NCI-H2171 treated with DMSO at 0.1 percent for 48 hours (cell line): Measurements from ENCODE around the gene STAT4.
"Not testable (repeated sequence)": the region's sequence is repeated elsewhere in the genome, so short reads cannot be mapped to it uniquely, and the experiment has no call there.

ENCODE experiments used
- DNase-seq: peaks from one replicate; lab custom pipeline; 2025; lab: John Stamatoyannopoulos, UW

STAT4 gene

DNA sequence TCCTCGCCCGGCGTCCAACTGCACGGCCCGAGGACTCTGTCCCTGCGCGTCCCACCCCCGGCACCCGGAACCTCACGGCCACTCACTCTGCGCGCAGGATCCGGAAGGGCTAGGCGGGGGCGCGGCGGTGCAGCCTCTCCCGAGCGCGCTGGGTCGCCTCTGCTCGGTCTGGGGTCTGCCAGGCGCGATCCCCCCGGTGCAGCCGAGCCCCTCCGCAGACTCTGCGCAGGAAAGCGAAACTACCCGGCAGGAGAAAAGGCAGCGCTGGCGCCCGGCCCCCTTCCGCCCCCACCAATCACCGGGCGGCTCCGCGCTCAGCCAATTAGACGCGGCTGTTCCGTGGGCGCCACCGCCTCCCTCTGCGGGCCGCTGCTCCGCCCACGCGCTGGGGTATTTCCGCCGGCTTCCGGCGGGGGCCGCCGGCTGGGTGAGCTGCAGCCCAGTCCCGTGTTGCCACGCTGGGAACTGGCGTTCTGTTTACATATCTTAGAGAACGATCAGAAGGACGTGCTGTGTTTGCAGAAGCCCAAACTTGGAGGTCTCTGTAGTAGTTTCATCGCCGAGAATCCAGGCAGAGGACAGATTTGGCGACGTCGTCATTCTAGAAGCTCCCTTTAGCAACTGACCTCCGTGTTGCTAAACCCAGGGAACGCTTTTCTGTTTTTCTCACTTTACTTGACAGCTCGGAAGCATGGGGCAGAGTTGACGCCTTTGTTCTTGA lies 136.7 kb downstream of the STAT4 start, which contains the start of gene STAT1:
Gene STAT1, minus strand, starts transcription at position 240 of the 721 bp plus-strand sequence. CDS start 4,168 bp downstream, outside the sequence.
- peak; percentile 89 for DNase-seq

- peak; percentile 52 for DNase-seq
These were observed 137.2 kb downstream of the STAT4 start for GRCh38 chr2:191013682-191013931.

GRCh38 chr2:191012845-191013681 lies 137.7 kb downstream of the STAT4 start:
- no peak for DNase-seq

GRCh38 chr2:191012346-191012745 lies 138.4 kb downstream of the STAT4 start:
- no peak for DNase-seq

GRCh38 chr2:191010887-191011885 lies 139.6 kb downstream of the STAT4 start:
- no peak for DNase-seq

- no peak for DNase-seq
These were observed 141.0 kb downstream of the STAT4 start for GRCh38 chr2:191009541-191010374.

DNA sequence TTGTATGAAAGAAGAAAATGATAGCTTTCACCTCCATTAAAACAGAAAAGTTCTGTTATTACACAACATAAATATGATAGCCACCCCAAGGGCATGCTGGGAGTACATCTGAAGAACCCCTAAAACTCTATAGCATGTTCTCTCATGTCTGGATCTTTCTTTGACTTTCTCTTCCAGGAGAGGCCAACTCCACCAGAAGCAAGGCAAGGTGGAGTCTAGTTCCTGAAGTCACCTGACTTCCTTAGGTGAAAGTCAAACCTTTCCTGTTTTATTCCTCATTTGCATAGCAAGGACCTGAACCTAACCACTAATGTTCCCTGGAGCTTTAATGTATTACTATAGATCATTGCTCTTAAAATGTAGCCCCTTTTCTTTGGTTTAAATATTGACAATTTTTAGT lies 142.5 kb downstream of the STAT4 start:
- DNase-seq = no peak

DNA sequence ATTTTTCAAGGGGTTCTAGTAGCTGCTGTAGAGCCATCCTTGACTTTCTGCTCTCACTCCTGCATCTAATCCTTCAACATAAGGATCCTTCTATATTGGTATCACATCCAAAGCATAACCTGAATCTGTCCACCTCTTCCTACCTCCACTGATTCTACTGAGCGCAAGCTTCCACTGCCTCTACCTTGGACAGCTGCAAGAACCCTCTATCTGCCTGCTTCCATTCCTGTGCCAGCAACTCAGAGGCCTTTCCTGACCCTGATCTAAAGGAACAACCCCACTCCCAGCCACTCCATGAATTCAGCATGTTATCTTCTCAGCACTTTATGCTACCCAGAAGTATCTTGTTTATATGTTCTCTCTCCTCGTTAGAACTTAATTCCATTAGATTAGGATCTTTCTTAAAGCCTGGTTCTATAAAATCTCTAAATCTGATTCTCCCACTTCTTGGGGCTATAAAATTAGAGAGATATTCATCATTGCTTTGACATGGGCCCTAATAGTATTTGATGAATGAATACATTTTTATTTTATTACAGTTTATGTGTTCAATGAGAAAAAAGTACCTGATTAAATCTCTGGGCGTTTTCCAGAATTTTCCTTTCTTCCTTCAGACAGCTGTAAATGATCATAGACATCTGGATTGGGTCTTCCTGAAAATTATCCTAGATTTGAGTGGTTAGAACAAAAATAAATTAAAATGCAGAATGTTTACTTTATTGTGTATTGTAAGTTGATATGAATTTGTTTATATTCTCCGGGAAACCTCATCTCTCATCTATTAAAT lies 143.6 kb downstream of the STAT4 start:
- no peak for DNase-seq

DNA sequence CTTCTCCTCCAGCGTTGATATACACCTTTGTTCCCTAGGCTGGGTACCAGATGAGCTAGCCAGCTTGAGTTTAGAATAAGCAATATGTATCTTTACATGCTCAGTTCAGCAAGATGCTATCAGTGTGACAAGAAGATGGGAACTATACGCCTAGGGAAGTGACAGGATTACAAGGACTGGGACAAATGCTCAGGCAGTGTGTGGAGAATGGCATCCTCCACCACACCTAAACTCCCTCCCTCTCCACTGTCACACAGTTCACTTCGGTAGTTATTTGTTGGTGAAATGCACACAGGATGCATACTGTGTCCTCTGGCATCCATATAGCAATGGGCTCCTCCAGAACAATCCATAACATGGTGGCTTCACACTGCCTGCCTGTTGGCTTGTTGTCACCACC lies 144.5 kb downstream of the STAT4 start:
- DNase-seq = no peak

DNA sequence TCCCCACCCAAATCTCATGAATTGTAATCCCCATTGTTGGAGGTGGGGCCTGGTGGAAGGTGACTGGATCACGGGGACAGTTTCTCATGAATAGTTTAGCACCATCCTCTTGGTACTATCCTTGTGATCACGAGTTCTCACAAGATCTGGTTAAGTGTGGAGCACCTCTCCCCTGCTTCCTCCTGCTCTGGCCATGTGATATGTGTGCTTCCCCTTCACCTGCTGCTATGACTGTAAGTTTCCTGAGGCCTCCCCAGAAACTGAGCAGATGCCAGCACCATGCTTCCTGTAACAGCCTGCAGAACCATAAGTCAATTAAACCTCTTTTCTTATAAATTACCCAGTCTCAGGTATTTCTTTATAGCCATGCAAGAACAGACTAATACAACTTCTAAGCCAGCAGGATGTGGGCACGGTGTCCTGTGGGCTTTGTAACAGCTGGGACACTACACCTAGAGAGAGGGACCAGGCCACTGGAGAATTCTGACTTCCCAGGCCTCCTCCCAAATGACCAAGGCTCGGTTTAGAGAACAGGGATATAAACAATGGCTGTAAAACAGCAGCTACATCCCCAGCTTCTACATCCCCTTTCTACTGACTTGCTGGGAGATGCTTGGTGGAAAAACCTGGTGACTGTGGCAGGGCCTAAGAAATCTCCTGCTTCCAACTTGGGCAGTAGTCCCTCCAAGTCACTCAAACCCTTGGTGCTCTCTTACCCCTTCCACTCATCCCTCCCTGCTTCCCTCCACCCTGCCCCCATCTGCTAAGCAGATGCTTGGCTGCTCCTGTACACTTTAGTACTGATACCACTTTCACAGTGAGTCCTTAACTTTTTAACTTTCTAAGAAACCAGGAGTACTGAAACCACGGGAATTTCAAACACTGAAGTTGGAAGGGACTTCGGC lies 147.1 kb downstream of the STAT4 start:
- no peak for DNase-seq

- DNase-seq = no peak
These were observed 149.2 kb downstream of the STAT4 start for GRCh38 chr2:191001624-191002023.

- DNase-seq = no peak
These were observed 149.8 kb downstream of the STAT4 start for GRCh38 chr2:191001032-191001431.

DNA sequence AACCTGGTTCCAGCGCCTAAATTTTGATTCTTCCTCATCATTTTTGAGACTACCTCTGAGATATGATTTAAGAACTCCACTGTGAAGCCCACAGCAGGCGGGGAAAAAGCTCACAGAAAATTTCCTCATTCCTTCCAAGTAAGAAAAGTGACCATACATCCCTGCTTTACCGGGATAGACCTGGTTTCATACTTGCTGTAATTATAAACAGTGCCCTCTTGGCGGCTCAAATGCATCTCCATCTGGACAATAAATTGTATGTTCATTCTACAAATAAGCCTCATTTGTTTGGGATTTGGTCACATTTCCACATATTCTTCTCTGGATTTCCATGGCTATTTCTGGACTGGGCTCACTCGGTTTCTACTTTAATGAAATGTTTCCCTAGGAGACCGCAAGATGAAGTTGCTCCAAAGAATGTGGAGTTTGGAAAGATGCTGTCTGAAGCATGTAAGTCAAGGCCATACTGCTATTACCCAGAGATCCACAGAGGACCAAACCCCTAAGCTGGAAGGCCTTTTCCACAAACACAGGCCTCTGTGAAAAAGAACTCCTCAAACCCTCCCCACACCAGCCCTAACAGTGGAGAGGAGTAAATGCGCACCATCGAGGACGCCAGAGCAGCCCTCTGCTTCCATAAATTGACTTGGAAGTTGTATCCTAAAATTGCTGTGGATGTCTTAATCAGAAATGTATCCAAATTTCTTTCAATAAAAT lies 150.7 kb downstream of the STAT4 start:
- no peak for DNase-seq

GRCh38 chr2:190999058-190999457 lies 151.7 kb downstream of the STAT4 start:
- no peak for DNase-seq

DNA sequence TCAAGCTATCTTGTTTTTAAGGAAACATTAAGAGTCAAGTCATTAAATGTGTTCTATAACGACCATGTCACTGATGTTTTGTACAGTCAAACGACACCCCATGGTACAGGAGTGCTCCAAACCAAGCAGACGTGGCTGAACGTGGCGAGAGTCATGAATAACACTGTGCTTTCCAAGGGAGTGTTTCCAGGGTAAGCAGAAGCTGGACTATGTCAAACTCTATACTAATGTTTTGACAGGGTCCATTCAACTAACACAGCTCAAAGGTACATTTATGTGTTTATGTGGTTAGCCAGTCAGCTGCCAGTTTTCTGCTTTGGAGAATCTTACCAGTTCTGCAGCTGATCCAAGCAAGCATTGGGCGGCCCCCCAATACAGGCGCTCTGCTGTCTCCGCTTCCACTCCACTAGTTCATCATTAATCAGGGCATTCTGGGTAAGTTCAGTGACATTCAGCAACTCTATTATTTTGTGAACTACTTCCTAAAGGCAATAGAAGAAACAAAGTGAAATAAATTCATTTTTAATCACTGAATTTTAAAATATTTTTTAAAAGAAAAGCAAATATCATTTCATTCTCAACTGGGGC lies 153.2 kb downstream of the STAT4 start:
- DNase-seq = no peak

GRCh38 chr2:190996947-190997346 lies 153.8 kb downstream of the STAT4 start:
- no peak for DNase-seq

GRCh38 chr2:190996338-190996946 lies 154.4 kb downstream of the STAT4 start:
- DNase-seq = no peak

DNA sequence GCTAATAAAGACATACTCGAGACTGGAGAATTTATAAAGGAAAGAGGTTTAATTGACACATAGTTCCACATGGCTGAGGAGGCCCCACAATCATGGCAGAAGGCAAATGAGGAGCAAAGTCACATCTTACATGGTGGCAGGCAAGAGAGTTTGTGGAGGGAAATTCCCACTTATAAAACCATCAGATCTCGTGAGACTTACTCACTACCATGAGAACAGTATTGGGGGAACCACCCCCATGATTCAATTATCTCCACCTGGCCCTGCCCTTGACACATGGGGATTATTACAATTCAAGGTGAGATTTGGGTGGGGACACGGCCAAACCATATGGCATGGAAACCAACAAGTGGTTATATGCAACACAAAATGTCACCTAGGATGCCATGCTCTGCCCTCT lies 155.5 kb downstream of the STAT4 start:
- not testable (repeated sequence) for DNase-seq
